ENCODE data around the gene SEMA5B.

- no peak for TF ChIP-seq CTCF (IDR thresholded peaks at IDR 0.05; ENCODE audit: low read depth, low read length, missing input control)
- TF ChIP-seq MAX (IDR thresholded peaks at IDR 0.05) = no peak
- TF ChIP-seq, protein P1, sequence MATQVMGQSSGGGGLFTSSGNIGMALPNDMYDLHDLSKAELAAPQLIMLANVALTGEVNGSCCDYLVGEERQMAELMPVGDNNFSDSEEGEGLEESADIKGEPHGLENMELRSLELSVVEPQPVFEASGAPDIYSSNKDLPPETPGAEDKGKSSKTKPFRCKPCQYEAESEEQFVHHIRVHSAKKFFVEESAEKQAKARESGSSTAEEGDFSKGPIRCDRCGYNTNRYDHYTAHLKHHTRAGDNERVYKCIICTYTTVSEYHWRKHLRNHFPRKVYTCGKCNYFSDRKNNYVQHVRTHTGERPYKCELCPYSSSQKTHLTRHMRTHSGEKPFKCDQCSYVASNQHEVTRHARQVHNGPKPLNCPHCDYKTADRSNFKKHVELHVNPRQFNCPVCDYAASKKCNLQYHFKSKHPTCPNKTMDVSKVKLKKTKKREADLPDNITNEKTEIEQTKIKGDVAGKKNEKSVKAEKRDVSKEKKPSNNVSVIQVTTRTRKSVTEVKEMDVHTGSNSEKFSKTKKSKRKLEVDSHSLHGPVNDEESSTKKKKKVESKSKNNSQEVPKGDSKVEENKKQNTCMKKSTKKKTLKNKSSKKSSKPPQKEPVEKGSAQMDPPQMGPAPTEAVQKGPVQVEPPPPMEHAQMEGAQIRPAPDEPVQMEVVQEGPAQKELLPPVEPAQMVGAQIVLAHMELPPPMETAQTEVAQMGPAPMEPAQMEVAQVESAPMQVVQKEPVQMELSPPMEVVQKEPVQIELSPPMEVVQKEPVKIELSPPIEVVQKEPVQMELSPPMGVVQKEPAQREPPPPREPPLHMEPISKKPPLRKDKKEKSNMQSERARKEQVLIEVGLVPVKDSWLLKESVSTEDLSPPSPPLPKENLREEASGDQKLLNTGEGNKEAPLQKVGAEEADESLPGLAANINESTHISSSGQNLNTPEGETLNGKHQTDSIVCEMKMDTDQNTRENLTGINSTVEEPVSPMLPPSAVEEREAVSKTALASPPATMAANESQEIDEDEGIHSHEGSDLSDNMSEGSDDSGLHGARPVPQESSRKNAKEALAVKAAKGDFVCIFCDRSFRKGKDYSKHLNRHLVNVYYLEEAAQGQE (IDR thresholded peaks at IDR 0.05) = no peak
- TF ChIP-seq TAF1 (conservative IDR thresholded peaks at IDR 0.05) = no peak
Measured at GRCh38 chr3:122929188-122930062, 98.1 kb downstream of the SEMA5B start.

Measured in liver (tissue), 3 donors.